HG02610 (cell line): ENCODE data around the gene RFESD.
"Not testable (repeated sequence)": the region's sequence is repeated elsewhere in the genome, so short reads cannot be mapped to it uniquely, and the experiment has no call there.

Experiments used
- ATAC-seq: cut with Tn5 transposase; IDR thresholded peaks from one replicate; pipeline ENCODE4 v1.9.1; 2021; ENCODE audit warnings: mild to moderate bottlenecking, moderate library complexity; ENCODE audit not compliant: unreplicated experiment

The RFESD gene

GRCh38 chr5:95706196-95706595 is 59.6 kb downstream of the RFESD start:
- ATAC-seq: not testable (repeated sequence)

GRCh38 chr5:95707055-95707454 is 60.5 kb downstream of the RFESD start:
- no peak for ATAC-seq
